Epithelial cell of proximal tubule (primary cell): Measurements from ENCODE around the gene SEL1L. TPM values are rescaled to one million over a fixed set of nuclear protein-coding genes. Genes with fewer than 3 reads are reported as not detected.
"Not testable (repeated sequence)": the region's sequence is repeated elsewhere in the genome, so short reads cannot be mapped to it uniquely, and the experiment has no call there.

Source experiments
- DNase-seq: peaks from one replicate; pipeline ENCODE4 v3.0.0-alpha.2; 2011; ENCODE audit warnings: low read depth
- H3K4me3 ChIP-seq: 2 replicates; pipeline ENCODE4 v1.5.1; 2011; ENCODE audit warnings: low read depth, mild to moderate bottlenecking, low read length
- total RNA-seq: library from RNA; depleted of rRNA; stranded (reverse); fragments of >200 nt; gene quantifications from 2 replicates; pipeline ENCODE4 v1.2.3, GENCODE V29; 2015
- TF ChIP-seq, protein P1 (sequence below): conservative IDR thresholded peaks from 2 replicates; pipeline ENCODE4 v1.5.1; 2012; ENCODE audit warnings: low read depth, mild to moderate bottlenecking, low read length

The SEL1L gene
- total RNA-seq, 1 donor from 2014 or later = 25.2 TPM

DNA sequence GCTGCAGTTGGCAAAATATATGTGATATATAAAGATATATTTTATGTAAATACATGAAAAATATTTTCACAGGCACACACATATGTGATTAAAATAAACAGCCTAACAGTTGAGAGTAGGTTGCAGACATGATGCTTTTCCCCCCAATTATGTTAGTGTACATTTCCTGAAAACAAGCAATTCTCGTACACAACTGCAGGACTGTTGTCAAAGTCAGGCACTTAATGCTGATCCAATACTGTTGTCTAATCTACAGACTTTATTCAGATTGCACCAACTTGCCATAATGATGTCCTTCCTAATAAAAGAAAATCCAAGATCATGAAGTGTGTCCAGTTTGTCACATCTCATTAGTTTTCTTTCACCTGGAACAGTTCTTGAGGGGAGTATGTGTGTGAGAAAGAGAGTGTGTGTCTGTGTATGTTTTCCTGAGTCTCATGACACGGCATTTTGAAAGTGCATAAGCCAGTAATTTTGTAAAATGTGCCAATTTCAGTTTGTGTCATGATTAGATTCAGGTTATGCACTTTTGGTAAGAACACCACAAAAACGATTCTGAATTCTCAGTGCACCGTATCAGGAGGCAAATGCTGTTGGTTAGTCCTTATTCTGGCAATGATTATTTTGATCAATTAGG, 16.5 kb upstream of the SEL1L start:
- DNase-seq = no peak
- no peak overlapping the region for H3K4me3 ChIP-seq
- TF ChIP-seq, protein P1, sequence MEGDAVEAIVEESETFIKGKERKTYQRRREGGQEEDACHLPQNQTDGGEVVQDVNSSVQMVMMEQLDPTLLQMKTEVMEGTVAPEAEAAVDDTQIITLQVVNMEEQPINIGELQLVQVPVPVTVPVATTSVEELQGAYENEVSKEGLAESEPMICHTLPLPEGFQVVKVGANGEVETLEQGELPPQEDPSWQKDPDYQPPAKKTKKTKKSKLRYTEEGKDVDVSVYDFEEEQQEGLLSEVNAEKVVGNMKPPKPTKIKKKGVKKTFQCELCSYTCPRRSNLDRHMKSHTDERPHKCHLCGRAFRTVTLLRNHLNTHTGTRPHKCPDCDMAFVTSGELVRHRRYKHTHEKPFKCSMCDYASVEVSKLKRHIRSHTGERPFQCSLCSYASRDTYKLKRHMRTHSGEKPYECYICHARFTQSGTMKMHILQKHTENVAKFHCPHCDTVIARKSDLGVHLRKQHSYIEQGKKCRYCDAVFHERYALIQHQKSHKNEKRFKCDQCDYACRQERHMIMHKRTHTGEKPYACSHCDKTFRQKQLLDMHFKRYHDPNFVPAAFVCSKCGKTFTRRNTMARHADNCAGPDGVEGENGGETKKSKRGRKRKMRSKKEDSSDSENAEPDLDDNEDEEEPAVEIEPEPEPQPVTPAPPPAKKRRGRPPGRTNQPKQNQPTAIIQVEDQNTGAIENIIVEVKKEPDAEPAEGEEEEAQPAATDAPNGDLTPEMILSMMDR = no peak

DNA sequence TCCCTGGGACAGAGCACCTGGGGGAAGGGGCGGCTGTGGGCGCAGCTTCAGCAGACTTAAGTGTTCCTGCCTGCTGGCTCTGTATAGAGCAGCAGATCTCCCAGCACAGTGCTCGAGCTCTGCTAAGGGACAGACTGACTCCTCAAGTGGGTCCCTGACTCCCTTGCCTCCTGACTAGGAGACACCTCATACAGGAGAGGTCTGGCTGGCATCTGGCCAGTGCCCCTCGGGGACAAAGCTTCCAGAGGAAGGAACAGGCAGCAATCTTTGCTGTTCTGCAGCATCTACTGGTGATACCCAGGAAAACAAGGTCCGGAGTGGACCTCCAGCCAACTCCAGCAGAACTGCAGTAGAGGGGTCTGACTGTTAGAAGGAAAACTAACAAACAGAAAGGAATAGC, 7.6 kb upstream of the SEL1L start:
- DNase-seq, H3K4me3 ChIP-seq: not testable (repeated sequence)

DNA sequence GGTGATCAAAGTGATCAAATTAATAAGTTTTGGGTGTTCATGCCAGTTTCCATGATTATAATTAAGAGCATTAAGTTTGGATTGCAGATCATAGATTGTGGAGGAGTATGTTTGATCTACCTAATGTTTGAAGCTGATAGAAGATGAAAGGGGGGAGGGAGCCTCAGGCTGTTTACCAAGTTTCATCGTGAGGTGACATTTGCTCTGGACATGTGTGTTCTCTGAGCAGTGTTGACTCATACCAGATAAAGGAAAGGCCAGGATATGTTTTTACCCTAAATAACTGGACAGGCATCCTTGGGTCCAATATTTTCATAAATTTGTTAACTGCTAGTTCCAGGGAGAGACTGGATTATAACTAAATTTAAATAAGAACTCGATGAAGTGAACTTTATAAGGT, 3.5 kb upstream of the SEL1L start:
- TF ChIP-seq, protein P1 = no peak
- no peak for DNase-seq
- no peak overlapping the region for H3K4me3 ChIP-seq

DNA sequence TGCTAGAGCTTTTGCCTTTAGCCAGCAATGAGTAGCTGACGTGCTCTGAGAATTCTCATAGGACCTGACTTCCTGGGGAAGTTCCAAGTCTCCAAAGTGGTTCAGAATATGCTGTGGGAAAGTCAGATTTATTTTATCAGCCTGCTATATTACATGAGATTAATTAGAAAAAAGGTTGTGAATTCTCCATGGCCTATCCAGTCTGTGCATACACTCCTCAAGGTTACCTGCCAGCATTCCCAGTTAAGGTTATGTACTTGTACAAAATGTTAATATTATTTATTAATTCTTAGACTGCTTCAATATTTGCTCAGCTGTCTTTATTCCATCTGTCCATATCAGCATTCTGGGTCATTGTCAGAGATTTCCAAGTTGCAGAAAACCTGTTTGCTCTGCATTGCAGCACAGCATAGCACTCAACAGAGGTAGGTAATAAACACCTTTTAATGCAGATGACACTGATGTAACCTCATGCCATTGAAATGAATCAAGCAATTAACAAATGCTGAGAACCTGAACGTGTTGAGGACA, 2.7 kb upstream of the SEL1L start:
- H3K4me3 ChIP-seq = no peak overlapping the region
- TF ChIP-seq, protein P1 = no peak
- DNase-seq = no peak

DNA sequence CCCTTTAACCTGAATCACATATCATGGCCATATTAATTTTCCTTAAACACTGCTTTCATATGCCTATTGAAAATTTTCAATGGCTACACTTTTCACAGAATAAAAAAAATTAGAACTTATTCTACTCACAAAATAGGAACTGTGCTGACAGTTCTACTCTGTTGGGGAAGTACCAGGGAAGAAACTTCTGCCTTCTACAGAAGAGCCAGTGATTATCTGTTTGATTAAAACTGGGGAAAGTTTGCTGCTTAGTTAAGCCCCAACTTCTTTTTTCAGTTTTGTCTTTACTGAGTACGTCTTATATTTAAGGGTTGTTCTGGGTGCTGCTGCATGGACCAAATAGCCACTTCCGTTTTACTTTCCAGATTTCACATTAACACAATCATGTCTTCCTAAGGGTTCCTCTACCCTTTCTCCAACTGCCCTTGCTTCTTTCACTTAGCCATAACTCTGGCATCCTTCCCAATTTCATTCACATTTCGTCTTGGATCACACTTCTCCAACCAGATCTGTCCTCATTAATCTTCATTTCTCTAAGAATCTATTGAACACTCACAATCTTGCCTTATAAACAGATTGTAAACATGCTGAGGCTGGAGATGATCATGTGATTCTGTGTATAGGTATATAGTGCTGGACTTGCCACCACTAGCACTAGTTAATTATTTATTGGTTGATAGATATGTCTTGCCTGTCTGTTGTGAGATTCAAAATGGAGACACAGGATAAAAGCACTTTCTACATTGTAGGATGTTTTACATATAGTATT, 1.9 kb upstream of the SEL1L start:
- DNase-seq = no peak
- H3K4me3 ChIP-seq = no peak overlapping the region
- TF ChIP-seq, protein P1 = no peak

DNA sequence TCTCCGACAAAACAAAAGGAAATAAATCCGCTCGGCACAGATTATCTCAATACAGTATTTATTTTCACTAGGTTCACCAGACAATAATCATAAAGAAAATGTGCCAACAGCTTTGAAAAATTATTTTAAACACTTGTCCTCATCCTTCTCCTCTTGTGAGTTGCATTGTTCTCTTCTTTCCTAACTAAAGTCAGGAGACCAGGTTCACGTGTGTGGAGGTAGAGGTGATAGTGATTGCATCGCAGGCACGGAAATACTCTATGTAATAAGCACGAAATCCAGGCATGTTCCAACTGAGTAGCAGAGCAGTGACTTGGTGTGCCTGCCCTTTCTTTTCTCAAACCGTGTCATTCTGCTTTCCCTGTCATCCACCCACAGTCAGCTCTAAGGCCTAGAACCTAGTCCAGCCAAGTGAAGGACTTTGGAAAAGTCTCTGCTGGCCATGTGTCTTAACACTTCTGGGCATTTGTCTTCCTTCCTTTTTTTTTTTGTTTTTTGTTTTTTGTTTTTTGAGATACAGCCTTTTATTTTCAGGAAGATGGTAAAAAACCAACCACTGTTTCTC, 939 bp upstream of the SEL1L start:
- TF ChIP-seq, protein P1 = no peak
- peak overlapping the region; percentile 12 for H3K4me3 ChIP-seq
- DNase-seq = no peak

DNA sequence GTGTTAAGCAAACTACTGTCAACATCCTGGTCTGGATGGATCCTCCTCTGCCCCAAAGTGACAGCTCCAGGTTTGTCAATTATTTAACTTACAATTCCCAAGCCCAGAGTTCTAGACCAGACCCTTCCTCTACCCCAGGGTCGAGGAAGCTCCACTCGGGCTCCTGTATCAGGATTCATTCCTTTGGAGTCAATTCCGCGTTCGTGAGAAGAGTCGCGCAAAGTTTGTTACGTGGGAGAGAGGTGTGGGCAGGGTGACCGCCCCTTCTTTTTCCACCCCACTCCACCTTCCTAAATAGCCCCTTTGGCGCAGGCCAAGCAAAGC, 479 bp downstream of the SEL1L start:
- H3K4me3 ChIP-seq = peak overlapping the region; percentile 96
- TF ChIP-seq, protein P1 = no peak
- DNase-seq = no peak
